HG03521 (cell line): Measurements from ENCODE around the gene REPS2.

Source experiments
- ATAC-seq: cut with Tn5 transposase; IDR thresholded peaks from one replicate; pipeline ENCODE4 v1.9.1; 2021; ENCODE audit warnings: mild to moderate bottlenecking, moderate library complexity; ENCODE audit not compliant: unreplicated experiment

Gene REPS2

DNA sequence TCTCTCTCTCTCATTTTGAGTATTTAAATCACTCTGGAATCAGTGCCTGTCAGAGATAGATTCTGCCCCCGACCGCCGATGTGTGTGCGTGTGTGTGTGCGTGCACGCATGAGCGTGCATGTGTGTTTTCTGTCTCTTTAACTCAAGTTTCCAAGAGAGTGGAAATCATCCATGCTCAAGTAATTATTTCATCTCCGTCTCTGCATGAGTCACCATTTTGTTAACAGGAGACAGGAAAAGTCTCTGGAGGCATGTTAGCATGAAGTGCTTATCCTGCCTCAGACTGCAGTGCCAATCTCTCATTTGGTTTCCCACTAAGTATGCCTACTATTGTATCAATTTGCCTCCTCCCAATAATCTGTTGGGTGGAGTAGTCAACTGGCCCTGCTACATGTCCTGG, 245.6 kb downstream of the REPS2 start:
- no peak for ATAC-seq
